Glomerular visceral epithelial cell (primary cell): Measurements from ENCODE around the gene C12orf56.
"Not testable (repeated sequence)": the region's sequence is repeated elsewhere in the genome, so short reads cannot be mapped to it uniquely, and the experiment has no call there.

Source experiments
- DNase-seq: peaks from one replicate; pipeline ENCODE4 v3.0.0-alpha.2; 2016; ENCODE audit errors: extremely low spot score

Gene C12orf56

GRCh38 chr12:64236549-64236948 lies 154.0 kb downstream of the C12orf56 start:
- DNase-seq, result peak; percentile 29

DNA sequence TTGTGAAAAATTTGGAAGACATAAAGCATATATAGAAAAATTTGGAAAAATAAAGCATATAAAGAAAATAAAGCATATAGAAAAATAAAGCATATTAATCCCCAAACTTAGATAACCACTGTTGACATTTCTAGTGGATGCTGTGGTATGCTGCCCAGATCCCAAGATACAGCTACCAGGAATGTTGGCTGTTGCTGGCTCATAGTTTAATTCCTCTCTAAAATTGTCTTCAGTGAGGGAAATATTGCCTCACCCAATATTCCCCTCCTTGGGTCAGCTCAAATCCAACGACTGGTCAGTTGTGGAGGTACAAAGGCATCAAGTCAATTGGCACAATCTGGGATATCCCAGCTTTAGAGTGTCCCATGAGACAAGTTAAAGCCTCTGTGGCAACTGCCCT lies 158.4 kb downstream of the C12orf56 start:
- no peak for DNase-seq

GRCh38 chr12:64229796-64230195 lies 160.8 kb downstream of the C12orf56 start:
- DNase-seq, result no peak

DNA sequence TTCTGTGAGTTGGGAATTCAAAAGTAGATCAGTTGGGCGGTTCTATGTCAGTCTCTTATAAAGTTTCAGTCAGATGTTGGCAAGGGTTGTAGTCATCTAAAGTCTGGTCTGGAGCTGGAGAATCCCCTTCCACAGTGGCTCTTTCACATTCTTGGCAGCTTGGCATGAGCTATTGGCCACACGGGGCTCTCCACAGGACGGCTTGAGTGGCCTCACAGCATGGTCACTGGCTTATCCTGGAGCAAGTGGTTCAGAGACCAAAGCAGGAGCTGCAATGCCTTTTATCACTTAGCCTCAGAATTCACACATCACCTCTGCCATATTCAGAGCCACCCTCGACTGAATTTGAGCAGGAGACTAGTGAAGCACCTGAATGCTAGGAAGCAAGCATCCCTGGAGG lies 161.3 kb downstream of the C12orf56 start:
- DNase-seq, result no peak

DNA sequence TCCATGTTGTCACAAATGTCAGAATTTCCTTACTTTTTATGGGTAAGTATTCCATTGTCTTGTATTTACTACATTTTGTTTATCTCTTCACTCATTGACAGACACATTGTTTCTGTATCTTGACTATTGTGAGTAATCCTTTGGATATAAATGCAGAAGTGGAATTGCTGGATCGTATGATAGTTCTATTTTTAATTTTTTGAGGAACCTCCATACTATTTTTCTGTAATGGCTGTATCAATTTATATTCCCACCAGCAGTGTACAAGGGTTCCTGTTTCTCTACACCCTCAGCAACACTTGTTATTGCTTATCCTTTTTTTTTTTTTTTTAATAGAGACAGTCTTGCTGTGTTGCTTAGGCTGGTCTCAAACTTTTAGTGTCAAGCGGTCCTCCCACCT lies 164.9 kb downstream of the C12orf56 start:
- no peak for DNase-seq

- peak; percentile 89 for DNase-seq
Measured at GRCh38 chr12:64222009-64222765, 168.4 kb downstream of the C12orf56 start, which contains the start of gene KICS2. Gene KICS2 (minus strand): TSS chr12:64222296. CDS start chr12:64222237, 59 bp downstream.

- DNase-seq, result peak; percentile 75
Measured at GRCh38 chr12:64221651-64222008, 168.9 kb downstream of the C12orf56 start.

DNA sequence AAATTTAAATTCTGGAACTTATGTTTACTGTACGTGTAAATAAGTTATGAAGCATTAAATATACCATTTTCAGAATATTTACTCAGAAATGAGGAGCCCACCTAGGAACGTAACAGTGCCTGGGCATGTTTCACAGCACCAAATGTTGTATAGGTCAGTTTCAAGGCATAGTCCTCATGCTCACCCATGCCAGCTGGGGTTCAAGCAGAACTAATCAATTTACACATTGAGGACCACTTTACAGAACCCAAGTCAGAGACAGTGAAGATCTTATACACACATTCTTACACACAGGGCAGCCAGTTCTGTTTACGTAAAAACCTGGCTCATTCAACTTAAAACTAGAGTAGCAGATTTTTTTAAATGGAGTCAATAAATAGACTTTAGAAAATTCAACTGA lies 170.5 kb downstream of the C12orf56 start:
- DNase-seq, result no peak

DNA sequence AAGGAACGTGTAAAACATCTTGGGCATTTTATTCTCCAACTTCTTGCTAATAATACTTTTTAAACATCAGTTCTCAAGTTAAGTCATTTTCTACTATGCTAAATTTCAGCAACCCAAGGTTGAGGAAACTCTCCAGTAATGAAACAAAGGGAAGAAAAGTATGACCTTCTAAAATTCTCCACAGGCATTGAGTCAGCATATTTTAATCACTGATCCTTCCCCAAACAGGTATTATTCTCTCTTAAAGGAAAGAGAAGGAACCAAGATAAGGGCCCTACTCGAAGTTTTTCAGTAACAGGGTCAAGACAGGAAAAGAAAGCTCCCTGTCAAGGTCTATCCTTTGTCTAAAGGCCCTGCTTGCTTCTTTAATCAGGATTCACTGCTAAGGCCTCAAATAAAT lies 171.4 kb downstream of the C12orf56 start:
- no peak for DNase-seq

DNA sequence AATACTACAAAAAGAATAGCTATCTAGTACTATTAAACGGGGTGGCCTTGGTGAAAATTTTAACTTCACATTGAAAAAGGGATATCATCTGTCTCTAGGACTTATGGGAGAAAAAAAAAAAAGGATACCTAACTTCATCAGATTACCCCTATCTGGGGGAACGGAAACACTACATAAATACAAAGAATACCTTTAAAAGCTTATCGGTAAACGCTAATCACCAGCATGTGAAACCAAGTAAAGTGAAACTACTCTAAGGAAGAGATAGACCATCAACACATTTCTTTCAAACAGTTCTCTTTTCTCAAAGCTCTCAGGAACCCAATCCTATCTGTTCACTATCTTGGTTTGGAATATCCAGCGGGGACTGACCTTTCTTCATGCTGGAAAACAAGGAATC lies 172.0 kb downstream of the C12orf56 start:
- DNase-seq, result no peak

GRCh38 chr12:64217643-64218042 lies 172.9 kb downstream of the C12orf56 start:
- not testable (repeated sequence) for DNase-seq

DNA sequence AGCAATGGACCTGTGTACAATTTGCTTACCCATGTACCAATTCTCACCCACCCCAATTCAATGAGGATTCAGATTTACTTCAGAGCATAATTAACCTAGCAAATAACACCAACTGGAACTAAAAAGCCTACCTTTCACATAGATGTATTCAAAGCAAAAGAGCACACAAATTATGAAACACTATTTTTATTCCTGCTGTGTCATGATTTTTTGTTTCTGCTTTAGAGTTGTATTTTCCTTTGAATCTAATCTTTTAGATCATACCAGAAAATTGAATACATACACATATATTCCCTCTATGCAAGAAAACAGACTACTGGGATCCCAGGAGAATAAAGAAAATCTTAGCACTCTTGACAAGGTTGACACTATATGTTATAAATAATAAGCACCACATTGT lies 174.3 kb downstream of the C12orf56 start:
- no peak for DNase-seq
